Cardiac fibroblast (primary cell): ENCODE measurements around the gene PRR7.

ENCODE experiments used
- DNase-seq, 2 donors: peaks; one replicate each; pipeline versions ENCODE4 v3.0.0 to v3.0.0-alpha.2; 2010; ENCODE audit warnings: low read depth in 2 of 2
- H3K4me3 ChIP-seq, 2 donors: replicated peaks in 1 of 2; 1 replicate in 1 of 2; 2 replicates in 1 of 2; pipeline ENCODE4 v1.5.1; 2011; ENCODE audit warnings: low read depth in 2 of 2, low read length in 2 of 2, mild to moderate bottlenecking in 2 of 2, moderate library complexity in 1 of 2
- CTCF ChIP-seq: IDR thresholded peaks from one replicate; pipeline ENCODE4 v1.5.1; 2011; ENCODE audit warnings: low read depth, mild to moderate bottlenecking, low read length, inconsistent platforms

PRR7 gene

GRCh38 chr5:177429248-177430040 is 17.2 kb upstream of the PRR7 start:
- DNase-seq, result no peak
- H3K4me3 ChIP-seq, result no peak overlapping the region

GRCh38 chr5:177430140-177430951 is 16.3 kb upstream of the PRR7 start:
- no peak overlapping the region for H3K4me3 ChIP-seq
- TF ChIP-seq CTCF, result no peak
- DNase-seq, result no peak

More at GRCh38 chr5:177429248-177430040, 17.2 kb upstream of the PRR7 start:
- no peak for TF ChIP-seq CTCF

- no peak overlapping the region for H3K4me3 ChIP-seq
- no peak for DNase-seq
- no peak for TF ChIP-seq CTCF
These were observed 15.7 kb upstream of the PRR7 start for GRCh38 chr5:177430972-177431316.

GRCh38 chr5:177431317-177432142 is 15.1 kb upstream of the PRR7 start:
- H3K4me3 ChIP-seq, result no peak overlapping the region
- DNase-seq, result no peak
- TF ChIP-seq CTCF, result no peak

GRCh38 chr5:177432143-177432838 is 14.3 kb upstream of the PRR7 start:
- no peak for TF ChIP-seq CTCF
- DNase-seq, result no peak
- H3K4me3 ChIP-seq, result no peak overlapping the region

GRCh38 chr5:177432839-177433657 is 13.6 kb upstream of the PRR7 start:
- DNase-seq, result no peak
- no peak for TF ChIP-seq CTCF
- no peak overlapping the region for H3K4me3 ChIP-seq
